CD4-positive, alpha-beta T cell (primary cell): ENCODE measurements around the gene TMEM187. TPM values are rescaled to one million over a fixed set of nuclear protein-coding genes. Genes with fewer than 3 reads are reported as not detected.
A peak's percentile ranks its signal among the peaks of the same experiment; 100 is the strongest.

Experiments
- ATAC-seq: fragments of 200-7000 bp; cut with Tn5 transposase; one replicate; pipeline ENCODE4 v1.10.0; 2022; ENCODE audit warnings: mild to moderate bottlenecking; ENCODE audit not compliant: poor library complexity
- CTCF ChIA-PET: fragments of 350-600 bp; sonication (Branson Sonifier 250); formaldehyde crosslinking; loops from one replicate; lab custom pipeline; 2021; ENCODE audit warnings: antibody characterized with exemption, inconsistent platforms; lab: Charles Lee
- POLR2A ChIA-PET: fragments of 350-600 bp; sonication (Branson Sonifier 250); formaldehyde crosslinking; loops from one replicate; lab custom pipeline; 2021; ENCODE audit warnings: antibody characterized with exemption, inconsistent platforms; lab: Charles Lee
- DNase-seq, 14 experiments: peaks; one replicate each; pipeline ENCODE4 v3.0.0-alpha.2; 2013 to 2020; ENCODE audit warnings: mixed read lengths in 2 of 14
- H3K27ac ChIP-seq, 2 donors: one replicate each; pipeline versions ENCODE4 v1.5.1 to v1.7.0; 2013; ENCODE audit warnings: low read length in 2 of 2, low read depth in 1 of 2, mild to moderate bottlenecking in 1 of 2
- H3K27me3 ChIP-seq, 2 experiments: 1 replicate in 1 of 2; 2 replicates in 1 of 2; pipeline versions ENCODE4 v1.6.1 to v1.7.0; 2013; ENCODE audit warnings: low read length in 2 of 2, control low read depth in 1 of 2, mild to moderate bottlenecking in 1 of 2, moderate library complexity in 1 of 2; ENCODE audit not compliant: insufficient read depth in 2 of 2, control insufficient read depth in 1 of 2
- H3K36me3 ChIP-seq: one replicate; pipeline ENCODE4 v1.6.1; 2013; ENCODE audit warnings: low read length, control low read depth; ENCODE audit not compliant: insufficient read depth
- H3K4me1 ChIP-seq: one replicate; pipeline ENCODE4 v1.6.1; 2013; ENCODE audit warnings: low read length, control low read depth; ENCODE audit not compliant: insufficient read depth
- H3K4me3 ChIP-seq: one replicate; pipeline ENCODE4 v1.5.1; 2013; ENCODE audit warnings: mild to moderate bottlenecking, low read length, moderate library complexity
- H3K9me3 ChIP-seq, 2 experiments: 1 replicate in 1 of 2; 2 replicates in 1 of 2; pipeline versions ENCODE4 v1.6.1 to v1.7.0; 2013; ENCODE audit warnings: low read length in 2 of 2, mild to moderate bottlenecking in 2 of 2, control low read depth in 1 of 2, moderate library complexity in 1 of 2; ENCODE audit not compliant: control insufficient read depth in 1 of 2, insufficient read depth in 1 of 2
- H3K27ac Mint-ChIP-seq: one replicate; pipeline ENCODE4 v1.8.0; 2020; ENCODE audit warnings: mixed read lengths
- H3K27me3 Mint-ChIP-seq: one replicate; pipeline ENCODE4 v1.8.0; 2021; ENCODE audit warnings: mixed read lengths
- H3K36me3 Mint-ChIP-seq: one replicate; pipeline ENCODE4 v1.8.0; 2021; ENCODE audit warnings: low read depth, mixed read lengths
- H3K4me1 Mint-ChIP-seq: one replicate; pipeline ENCODE4 v1.8.0; 2021; ENCODE audit warnings: low read depth, mixed read lengths
- H3K4me3 Mint-ChIP-seq: one replicate; pipeline ENCODE4 v1.8.0; 2020; ENCODE audit warnings: mild to moderate bottlenecking, mixed read lengths
- H3K9me3 Mint-ChIP-seq: one replicate; pipeline ENCODE4 v1.8.0; 2020; ENCODE audit warnings: mixed read lengths
- intact Hi-C, 2 experiments: fragments of 100-400 bp; cut with DNase I in 1 of 2; cut with micrococcal nuclease in 1 of 2; formaldehyde crosslinking; loops; one replicate each; pipeline versions ENCODE4 v1.15.1 to v1.9.0; 2023 to 2025; cut with DNase I, micrococcal nuclease
- total RNA-seq, 174 experiments: library from RNA in 2 of 174; stranded (reverse) in 2 of 174; gene quantifications; one replicate each; pipeline ENCODE4 v1.2.3 and lab custom pipeline; 2021 to 2026
- TF ChIP-seq, protein P1 (sequence below): fragments of 200-600 bp; IDR thresholded peaks from one replicate; pipeline ENCODE4 v1.8.0; 2022; ENCODE audit warnings: antibody characterized with exemption, mild to moderate bottlenecking

The TMEM187 gene
- total RNA-seq, 2 experiments from 2014 or later = 1.4 to 2.0 TPM

DNA sequence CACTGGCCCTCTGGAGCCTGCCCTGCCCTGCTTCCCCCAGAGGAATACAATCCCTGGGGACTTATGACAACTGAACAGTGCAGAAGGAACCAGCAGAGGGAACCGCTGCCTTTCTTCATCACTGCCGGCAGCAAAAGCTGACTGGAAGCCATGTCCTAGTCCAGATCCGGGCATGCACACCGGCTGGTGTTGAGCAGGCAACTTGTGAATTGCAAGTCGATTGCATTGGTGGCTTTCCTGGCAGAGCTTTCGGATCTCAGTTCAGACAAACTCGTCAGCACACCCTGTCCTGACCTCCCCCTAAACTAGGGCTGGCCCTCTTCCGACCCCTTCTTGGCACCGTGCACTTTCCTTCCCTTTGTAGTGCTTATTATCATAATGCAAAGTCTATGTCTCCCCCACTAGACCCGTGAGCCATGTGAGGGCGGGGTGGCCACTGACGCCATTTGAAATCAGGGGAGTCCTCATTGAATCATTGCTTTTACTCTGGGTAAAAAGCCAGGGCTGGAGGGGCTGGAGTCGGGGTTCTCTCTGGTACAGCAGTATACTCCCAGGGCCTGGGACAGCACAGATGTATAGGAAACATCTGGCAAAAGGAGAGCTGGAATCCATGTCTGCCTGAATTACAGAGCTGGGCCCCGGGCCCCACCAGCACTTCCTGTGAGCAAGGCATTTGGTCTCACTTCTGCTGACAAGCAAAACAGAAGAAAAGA is 48.2 kb upstream of the TMEM187 start:
- H3K9me3 ChIP-seq = no peaks in the 10 kb centered on the region
- peak overlapping the region; percentile 58 to 97 for H3K27ac ChIP-seq
- Mint-ChIP-seq H3K4me3 (peak overlapping the region; percentile 97), H3K27me3 (no peaks in the 10 kb centered on the region), H3K4me1 (peaks cover 42% of the 10 kb centered on the region), H3K27ac (peak overlapping the region; percentile 97), H3K36me3 (peaks cover 54% of the 10 kb centered on the region), H3K9me3 (no peaks in the 10 kb centered on the region)
- intact Hi-C loops = loop anchor here (1.0 to 5.0 kb wide), 2 partner anchors 23 to 43 kb away; no protein-coding TSS in a partner anchor
- ChIA-PET CTCF (interaction anchor here (0.9 to 8.3 kb wide), 5 partner anchors 15 to 94 kb away, joined by 3 to 101 read pairs (median 6); partner anchors contain the start of gene RENBP), POLR2A (interaction anchor here (1.0 to 7.2 kb wide), 7 partner anchors 12 to 130 kb away, joined by 4 to 196 read pairs (median 56); partner anchors contain the start of genes AVPR2, HCFC1, IDH3G and NAA10)
- TF ChIP-seq, protein P1, sequence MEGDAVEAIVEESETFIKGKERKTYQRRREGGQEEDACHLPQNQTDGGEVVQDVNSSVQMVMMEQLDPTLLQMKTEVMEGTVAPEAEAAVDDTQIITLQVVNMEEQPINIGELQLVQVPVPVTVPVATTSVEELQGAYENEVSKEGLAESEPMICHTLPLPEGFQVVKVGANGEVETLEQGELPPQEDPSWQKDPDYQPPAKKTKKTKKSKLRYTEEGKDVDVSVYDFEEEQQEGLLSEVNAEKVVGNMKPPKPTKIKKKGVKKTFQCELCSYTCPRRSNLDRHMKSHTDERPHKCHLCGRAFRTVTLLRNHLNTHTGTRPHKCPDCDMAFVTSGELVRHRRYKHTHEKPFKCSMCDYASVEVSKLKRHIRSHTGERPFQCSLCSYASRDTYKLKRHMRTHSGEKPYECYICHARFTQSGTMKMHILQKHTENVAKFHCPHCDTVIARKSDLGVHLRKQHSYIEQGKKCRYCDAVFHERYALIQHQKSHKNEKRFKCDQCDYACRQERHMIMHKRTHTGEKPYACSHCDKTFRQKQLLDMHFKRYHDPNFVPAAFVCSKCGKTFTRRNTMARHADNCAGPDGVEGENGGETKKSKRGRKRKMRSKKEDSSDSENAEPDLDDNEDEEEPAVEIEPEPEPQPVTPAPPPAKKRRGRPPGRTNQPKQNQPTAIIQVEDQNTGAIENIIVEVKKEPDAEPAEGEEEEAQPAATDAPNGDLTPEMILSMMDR = no peak
- peak overlapping the region; percentile 83 for H3K4me3 ChIP-seq
- peaks cover 68% of the 10 kb centered on the region for H3K4me1 ChIP-seq
- H3K36me3 ChIP-seq = peaks cover 23% of the 10 kb centered on the region
- ATAC-seq (peak; percentile 4), DNase-seq (peak in 12 of 14 experiments; percentile 21 to 80 (median 48))
- no peaks in the 10 kb centered on the region for H3K27me3 ChIP-seq

DNA sequence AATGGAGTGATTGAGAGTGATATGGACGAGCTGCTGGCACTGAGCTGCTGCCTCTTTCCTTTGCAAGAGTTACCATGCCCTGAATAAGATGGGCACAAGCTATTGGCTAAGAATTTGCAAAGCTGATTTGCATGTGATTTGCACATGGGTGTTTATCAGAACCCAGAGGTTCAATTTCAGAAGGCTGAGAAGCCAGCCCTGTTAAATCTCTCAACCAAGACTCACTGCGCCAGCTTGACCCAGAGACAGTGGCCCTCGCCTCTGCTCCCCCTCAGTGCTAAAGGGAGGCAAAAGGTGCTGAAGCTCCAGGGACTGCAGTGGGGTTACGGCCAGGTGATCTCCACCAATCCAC is 47.2 kb upstream of the TMEM187 start:
- H3K27ac ChIP-seq = peak overlapping the region; percentile 58 to 97
- intact Hi-C loops = loop anchor here (1.0 kb wide), 2 partner anchors 13 to 22 kb away; no protein-coding TSS in a partner anchor
- CTCF ChIA-PET = interaction anchor here (1.1 to 8.3 kb wide), 3 partner anchors 13 to 23 kb away, joined by 3 to 101 read pairs (median 6); partner anchors contain the start of gene RENBP
- peaks cover 46% of the 10 kb centered on the region for H3K36me3 Mint-ChIP-seq
- ATAC-seq = no peak
- POLR2A ChIA-PET = interaction anchor here (0.7 to 7.2 kb wide), 11 partner anchors 11 to 95 kb away, joined by 3 to 196 read pairs (median 3); partner anchors contain the start of genes AVPR2, HCFC1, IRAK1 and NAA10
- no peaks in the 10 kb centered on the region for H3K9me3 ChIP-seq
- no peaks in the 10 kb centered on the region for H3K9me3 Mint-ChIP-seq
- peaks cover 18% of the 10 kb centered on the region for H3K36me3 ChIP-seq
- TF ChIP-seq, protein P1 = no peak
- no peaks in the 10 kb centered on the region for H3K27me3 ChIP-seq
- peak overlapping the region; percentile 83 for H3K4me3 ChIP-seq
- peak overlapping the region; percentile 97 for H3K4me3 Mint-ChIP-seq
- no peaks in the 10 kb centered on the region for H3K27me3 Mint-ChIP-seq
- peaks cover 43% of the 10 kb centered on the region for H3K4me1 Mint-ChIP-seq
- DNase-seq = peak in 2 of 14 experiments; percentile 49 to 50
- H3K27ac Mint-ChIP-seq = peak overlapping the region; percentile 97
- H3K4me1 ChIP-seq = peaks cover 76% of the 10 kb centered on the region

DNA sequence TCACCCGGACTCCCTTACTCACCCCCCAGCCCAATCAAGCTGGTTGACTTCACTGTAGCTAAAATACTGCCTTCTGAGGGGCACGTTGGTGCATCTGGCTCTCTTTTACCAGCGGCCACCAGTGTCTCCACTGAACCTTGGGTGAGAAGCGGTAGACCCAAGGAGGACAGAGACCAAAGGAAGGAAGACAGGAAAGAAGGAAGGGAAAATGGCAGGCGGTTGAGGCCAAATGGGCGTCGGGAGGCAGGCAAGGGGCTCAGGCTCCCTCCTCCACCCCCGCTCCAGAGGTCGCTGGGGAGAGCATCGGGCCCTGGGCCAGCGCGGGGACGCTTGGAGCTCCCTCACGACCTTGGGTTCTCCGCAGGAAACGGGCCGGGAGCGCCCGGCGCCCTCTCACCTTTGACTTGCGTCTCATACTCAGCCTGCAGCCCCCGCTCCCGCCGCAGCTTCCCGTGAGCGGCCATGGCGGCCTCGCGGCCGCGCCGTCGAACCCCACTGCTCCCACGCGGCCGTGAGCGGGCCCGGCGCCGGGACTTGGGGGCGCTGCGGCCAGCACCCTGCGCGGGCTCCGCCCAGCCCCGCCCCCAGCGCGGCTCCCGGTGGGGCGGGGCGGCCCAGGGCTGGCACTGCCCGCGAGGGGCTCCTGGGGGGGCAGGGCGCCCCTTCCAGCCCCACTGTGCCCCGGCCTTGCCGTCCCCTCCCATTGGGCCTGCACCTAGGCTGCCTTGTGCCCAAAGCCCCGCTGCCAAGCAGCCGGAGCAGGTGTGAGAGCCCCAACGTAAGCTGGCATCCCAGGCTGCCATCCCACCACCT is 46.6 kb upstream of the TMEM187 start, which contains the start of gene ARHGAP4:
TSS of gene ARHGAP4 (minus strand) at position 526 of the 813 bp plus-strand sequence. CDS start at position 464, 62 bp downstream.
- peak within 1 kb of the TSS; percentile 83 for H3K4me3 ChIP-seq
- H3K27ac ChIP-seq = peak within 1 kb of the TSS; percentile 93 to 97
- H3K9me3 ChIP-seq = no peaks in the 10 kb centered on the region
- Mint-ChIP-seq H3K36me3 (peaks cover 51% of the 10 kb centered on the region), H3K9me3 (no peaks in the 10 kb centered on the region), H3K4me1 (peaks cover 43% of the 10 kb centered on the region), H3K27ac (peak within 1 kb of the TSS; percentile 99), H3K27me3 (no peaks in the 10 kb centered on the region), H3K4me3 (peak within 1 kb of the TSS; percentile 97)
- TF ChIP-seq, protein P1 = no peak
- H3K27me3 ChIP-seq = no peaks in the 10 kb centered on the region
- DNase-seq = peak in 9 of 14 experiments; percentile 18 to 71 (median 47)
- peaks cover 70% of the 10 kb centered on the region for H3K4me1 ChIP-seq
- H3K36me3 ChIP-seq = peaks cover 14% of the 10 kb centered on the region
- CTCF ChIA-PET = interaction anchor here (0.9 to 8.3 kb wide), 5 partner anchors 11 to 22 kb away, joined by 3 to 101 read pairs (median 3); partner anchors contain the start of gene RENBP
- intact Hi-C loops = loop anchor here (1.0 to 2.0 kb wide), 3 partner anchors 14 to 131 kb away; partner anchors contain the start of genes IDH3G (in 1 of the 2) and SSR4 (in 1 of the 2)
- POLR2A ChIA-PET = interaction anchor here (0.7 to 7.2 kb wide), 23 partner anchors 8 to 621 kb away, joined by 3 to 196 read pairs (median 5); partner anchors contain the start of genes AVPR2, HCFC1, IDH3G and IKBKG
- ATAC-seq = no peak
